Measurements from ENCODE around the gene NEK11.

NEK11 gene

GRCh38 chr3:131047582-131047981 lies 20.9 kb downstream of the NEK11 start:
- no peak for DNase-seq

GRCh38 chr3:131048030-131048429 lies 21.4 kb downstream of the NEK11 start:
- DNase-seq: no peak

GRCh38 chr3:131050001-131050400 lies 23.3 kb downstream of the NEK11 start:
- DNase-seq: no peak

GRCh38 chr3:131053043-131053859 lies 26.6 kb downstream of the NEK11 start:
- DNase-seq: no peak

GRCh38 chr3:131067983-131068382 lies 41.3 kb downstream of the NEK11 start:
- no peak for DNase-seq

- DNase-seq: no peak
Measured at GRCh38 chr3:131072099-131072559, 45.5 kb downstream of the NEK11 start.

GRCh38 chr3:131072845-131073244 lies 46.2 kb downstream of the NEK11 start:
- no peak for DNase-seq

- no peak for DNase-seq
Measured at GRCh38 chr3:131075632-131076328, 49.1 kb downstream of the NEK11 start.

- DNase-seq: no peak
Measured at GRCh38 chr3:131077904-131078303, 51.2 kb downstream of the NEK11 start.

GRCh38 chr3:131079086-131079485 lies 52.4 kb downstream of the NEK11 start:
- DNase-seq: no peak

- DNase-seq: no peak
Measured at GRCh38 chr3:131081224-131081623, 54.5 kb downstream of the NEK11 start.

- DNase-seq: no peak
Measured at GRCh38 chr3:131082246-131082645, 55.6 kb downstream of the NEK11 start.

- no peak for DNase-seq
Measured at GRCh38 chr3:131082871-131083863, 56.5 kb downstream of the NEK11 start.

- no peak for DNase-seq
Measured at GRCh38 chr3:131091768-131092167, 65.1 kb downstream of the NEK11 start.

- no peak for DNase-seq
Measured at GRCh38 chr3:131107637-131108433, 81.2 kb downstream of the NEK11 start.

GRCh38 chr3:131109156-131109555 lies 82.5 kb downstream of the NEK11 start:
- DNase-seq: no peak

GRCh38 chr3:131110087-131110486 lies 83.4 kb downstream of the NEK11 start:
- no peak for DNase-seq

GRCh38 chr3:131114256-131114655 lies 87.6 kb downstream of the NEK11 start:
- no peak for DNase-seq

- DNase-seq: no peak
Measured at GRCh38 chr3:131125684-131126083, 99.0 kb downstream of the NEK11 start.

- DNase-seq: no peak
Measured at GRCh38 chr3:131140891-131141290, 114.2 kb downstream of the NEK11 start.

- no peak for DNase-seq
Measured at GRCh38 chr3:131141770-131142169, 115.1 kb downstream of the NEK11 start.

- DNase-seq: no peak
Measured at GRCh38 chr3:131142580-131142979, 115.9 kb downstream of the NEK11 start.
